Natural killer cell (primary cell): ENCODE measurements around the gene ASNS. TPM values are rescaled to one million over a fixed set of nuclear protein-coding genes. Genes with fewer than 3 reads are reported as not detected.
"Not testable (repeated sequence)": the region's sequence is repeated elsewhere in the genome, so short reads cannot be mapped to it uniquely, and the experiment has no call there.

Experiments
- ATAC-seq, 3 donors: fragments of 150-1000 bp in 2 of 3; fragments of 200-7000 bp in 1 of 3; cut with Tn5 transposase; 1 replicate in 1 of 3; 2 replicates in 2 of 3; pipeline ENCODE4 v1.10.0; 2021; ENCODE audit warnings: mild to moderate bottlenecking in 2 of 3, moderate library complexity in 2 of 3
- DNase-seq, 2 donors: peaks; one replicate each; pipeline versions ENCODE4 v3.0.0 to v3.0.0-alpha.2; 2013 to 2021; ENCODE audit warnings: mixed read lengths in 1 of 2
- H3K27ac ChIP-seq: one replicate; pipeline ENCODE4 v1.5.1; 2013; ENCODE audit warnings: mild to moderate bottlenecking, low read length
- H3K27me3 ChIP-seq: one replicate; pipeline ENCODE4 v1.6.1; 2013; ENCODE audit warnings: low read length; ENCODE audit not compliant: control insufficient read depth, insufficient read depth
- H3K36me3 ChIP-seq: one replicate; pipeline ENCODE4 v1.6.1; 2013; ENCODE audit warnings: low read length; ENCODE audit not compliant: control insufficient read depth, insufficient read depth
- H3K4me1 ChIP-seq: one replicate; pipeline ENCODE4 v1.6.1; 2013; ENCODE audit warnings: low read length; ENCODE audit not compliant: control insufficient read depth, insufficient read depth
- H3K4me3 ChIP-seq: one replicate; pipeline ENCODE4 v1.5.1; 2013; ENCODE audit warnings: low read length
- H3K9me3 ChIP-seq: one replicate; pipeline ENCODE4 v1.6.1; 2013; ENCODE audit warnings: low read length; ENCODE audit not compliant: control insufficient read depth, insufficient read depth
- H3K27ac Mint-ChIP-seq, 2 donors: one replicate each; pipeline ENCODE4 v1.8.0; 2022; ENCODE audit warnings: mild to moderate bottlenecking in 2 of 2, mixed read lengths in 2 of 2, moderate library complexity in 1 of 2
- H3K27me3 Mint-ChIP-seq, 2 donors: one replicate each; pipeline ENCODE4 v1.8.0; 2022; ENCODE audit warnings: low read depth in 2 of 2, mixed read lengths in 2 of 2
- H3K36me3 Mint-ChIP-seq: one replicate; pipeline ENCODE4 v1.8.0; 2022; ENCODE audit warnings: mixed read lengths
- H3K4me1 Mint-ChIP-seq, 2 donors: one replicate each; pipeline ENCODE4 v1.8.0; 2022; ENCODE audit warnings: mixed read lengths in 2 of 2
- H3K4me3 Mint-ChIP-seq: one replicate; pipeline ENCODE4 v1.8.0; 2022; ENCODE audit warnings: mild to moderate bottlenecking, moderate library complexity, mixed read lengths
- H3K9me3 Mint-ChIP-seq, 2 donors: one replicate each; pipeline ENCODE4 v1.8.0; 2022; ENCODE audit warnings: mixed read lengths in 2 of 2
- WGBS: methylation state at CpG from one replicate; pipeline ENCODE4 v1.1.7; 2013; ENCODE audit warnings: missing lambda C conversion rate; ENCODE audit not compliant: insufficient coverage; 5-methylcytosine and 5-hydroxymethylcytosine counted together
- intact Hi-C: fragments of 100-400 bp; cut with micrococcal nuclease; formaldehyde crosslinking; loops from one replicate; pipeline ENCODE4 v1.14.2; 2022
- total RNA-seq, 4 donors: library from RNA; stranded (reverse); fragments of 120-200 nt in 1 of 4; gene quantifications; one replicate each; pipeline versions ENCODE4 v1.2.3 to v1.2.4, GENCODE V29; 2013 to 2022
- TF ChIP-seq, protein P1 (sequence below): fragments of 200-600 bp; IDR thresholded peaks from one replicate; pipeline ENCODE4 v1.8.0; 2022; ENCODE audit warnings: antibody characterized with exemption

ASNS gene, protein sequence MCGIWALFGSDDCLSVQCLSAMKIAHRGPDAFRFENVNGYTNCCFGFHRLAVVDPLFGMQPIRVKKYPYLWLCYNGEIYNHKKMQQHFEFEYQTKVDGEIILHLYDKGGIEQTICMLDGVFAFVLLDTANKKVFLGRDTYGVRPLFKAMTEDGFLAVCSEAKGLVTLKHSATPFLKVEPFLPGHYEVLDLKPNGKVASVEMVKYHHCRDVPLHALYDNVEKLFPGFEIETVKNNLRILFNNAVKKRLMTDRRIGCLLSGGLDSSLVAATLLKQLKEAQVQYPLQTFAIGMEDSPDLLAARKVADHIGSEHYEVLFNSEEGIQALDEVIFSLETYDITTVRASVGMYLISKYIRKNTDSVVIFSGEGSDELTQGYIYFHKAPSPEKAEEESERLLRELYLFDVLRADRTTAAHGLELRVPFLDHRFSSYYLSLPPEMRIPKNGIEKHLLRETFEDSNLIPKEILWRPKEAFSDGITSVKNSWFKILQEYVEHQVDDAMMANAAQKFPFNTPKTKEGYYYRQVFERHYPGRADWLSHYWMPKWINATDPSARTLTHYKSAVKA
- 10 to 100 TPM; 13.4 to 18.8 (median 16.7) TPM for total RNA-seq
- total RNA-seq (2013): 26.4 TPM

- Histone ChIP-seq H3K4me1 (peaks cover 16% of the 10 kb centered on the region), H3K27ac (peak within 1 kb of the TSS; percentile 76), H3K4me3 (peak within 1 kb of the TSS; percentile 68), H3K36me3 (peaks cover 3% of the 10 kb centered on the region), H3K9me3 (no peaks in the 10 kb centered on the region), H3K27me3 (no peaks in the 10 kb centered on the region)
- TF ChIP-seq, protein P1, sequence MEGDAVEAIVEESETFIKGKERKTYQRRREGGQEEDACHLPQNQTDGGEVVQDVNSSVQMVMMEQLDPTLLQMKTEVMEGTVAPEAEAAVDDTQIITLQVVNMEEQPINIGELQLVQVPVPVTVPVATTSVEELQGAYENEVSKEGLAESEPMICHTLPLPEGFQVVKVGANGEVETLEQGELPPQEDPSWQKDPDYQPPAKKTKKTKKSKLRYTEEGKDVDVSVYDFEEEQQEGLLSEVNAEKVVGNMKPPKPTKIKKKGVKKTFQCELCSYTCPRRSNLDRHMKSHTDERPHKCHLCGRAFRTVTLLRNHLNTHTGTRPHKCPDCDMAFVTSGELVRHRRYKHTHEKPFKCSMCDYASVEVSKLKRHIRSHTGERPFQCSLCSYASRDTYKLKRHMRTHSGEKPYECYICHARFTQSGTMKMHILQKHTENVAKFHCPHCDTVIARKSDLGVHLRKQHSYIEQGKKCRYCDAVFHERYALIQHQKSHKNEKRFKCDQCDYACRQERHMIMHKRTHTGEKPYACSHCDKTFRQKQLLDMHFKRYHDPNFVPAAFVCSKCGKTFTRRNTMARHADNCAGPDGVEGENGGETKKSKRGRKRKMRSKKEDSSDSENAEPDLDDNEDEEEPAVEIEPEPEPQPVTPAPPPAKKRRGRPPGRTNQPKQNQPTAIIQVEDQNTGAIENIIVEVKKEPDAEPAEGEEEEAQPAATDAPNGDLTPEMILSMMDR: no peak
- peak within 1 kb of the TSS; percentile 91 for H3K4me3 Mint-ChIP-seq
- DNase-seq (peak; percentile 78 to 90), ATAC-seq (peak; percentile 90 to 96 (median 90))
- no peaks in the 10 kb centered on the region for H3K9me3 Mint-ChIP-seq
- under 1% methylated on average over 58 of the region's 58 CpGs for WGBS
- H3K27ac Mint-ChIP-seq: peak within 1 kb of the TSS; percentile 83 to 85
- intact Hi-C loops: loop anchor here (1.0 to 5.0 kb wide), 2 partner anchors 100 to 755 kb away; partner anchors contain the start of gene SDHAF3
- H3K27me3 Mint-ChIP-seq: no peaks in the 10 kb centered on the region
- peaks cover 18% of the 10 kb centered on the region in 2 donors for H3K4me1 Mint-ChIP-seq
- H3K36me3 Mint-ChIP-seq: no peaks in the 10 kb centered on the region
Measured at GRCh38 chr7:97872025-97872669, at the start of gene ASNS. Gene ASNS (minus strand): TSS chr7:97872408. CDS start chr7:97869156, 3,252 bp downstream.

DNA sequence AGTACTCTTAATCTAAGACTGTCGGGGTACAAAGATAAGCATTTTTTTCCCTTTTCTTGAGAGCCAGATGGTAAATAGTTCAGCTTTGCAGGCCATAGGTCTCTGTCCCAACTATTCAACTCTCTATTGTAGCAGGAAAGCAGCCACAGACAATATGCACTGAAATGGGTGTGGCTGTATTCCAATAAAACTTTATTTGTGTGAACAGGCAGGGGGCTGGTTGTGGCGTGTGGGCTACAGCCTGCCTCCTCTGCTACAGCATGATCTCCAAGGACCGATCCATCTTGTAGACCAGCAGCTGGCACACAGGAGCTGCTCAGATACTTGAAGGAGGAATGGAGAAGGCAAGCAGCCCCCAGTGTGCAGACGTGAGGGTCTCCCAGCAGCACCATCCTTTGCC, 49.0 kb upstream of the ASNS start:
- WGBS: 89% methylated on average over 2 of the region's 4 CpGs
- H3K36me3 ChIP-seq, H3K4me1 ChIP-seq, H3K27me3 ChIP-seq, H3K27ac ChIP-seq, H3K27me3 Mint-ChIP-seq, ATAC-seq, DNase-seq, H3K4me3 ChIP-seq, intact Hi-C loops, H3K27ac Mint-ChIP-seq, H3K36me3 Mint-ChIP-seq, H3K4me1 Mint-ChIP-seq, H3K9me3 ChIP-seq, H3K4me3 Mint-ChIP-seq, H3K9me3 Mint-ChIP-seq: not testable (repeated sequence)

- H3K36me3 Mint-ChIP-seq, ATAC-seq, H3K36me3 ChIP-seq, H3K27me3 ChIP-seq, H3K4me3 Mint-ChIP-seq, H3K4me1 ChIP-seq, H3K27ac Mint-ChIP-seq, DNase-seq, H3K4me3 ChIP-seq, intact Hi-C loops, H3K9me3 Mint-ChIP-seq, H3K27ac ChIP-seq, H3K9me3 ChIP-seq, H3K4me1 Mint-ChIP-seq, H3K27me3 Mint-ChIP-seq: not testable (repeated sequence)
- 87% methylated on average over 3 of the region's 8 CpGs for WGBS
Measured at GRCh38 chr7:97915267-97915666, 43.1 kb upstream of the ASNS start.

GRCh38 chr7:97912294-97912693, 40.1 kb upstream of the ASNS start:
- H3K27ac Mint-ChIP-seq, H3K36me3 Mint-ChIP-seq, DNase-seq, H3K9me3 ChIP-seq, H3K4me1 Mint-ChIP-seq, H3K27me3 Mint-ChIP-seq, H3K27ac ChIP-seq, ATAC-seq, H3K4me3 ChIP-seq, H3K27me3 ChIP-seq, H3K4me1 ChIP-seq, H3K4me3 Mint-ChIP-seq, H3K9me3 Mint-ChIP-seq, H3K36me3 ChIP-seq, intact Hi-C loops: not testable (repeated sequence)
- WGBS: 97% methylated on average over 4 of the region's 5 CpGs

DNA sequence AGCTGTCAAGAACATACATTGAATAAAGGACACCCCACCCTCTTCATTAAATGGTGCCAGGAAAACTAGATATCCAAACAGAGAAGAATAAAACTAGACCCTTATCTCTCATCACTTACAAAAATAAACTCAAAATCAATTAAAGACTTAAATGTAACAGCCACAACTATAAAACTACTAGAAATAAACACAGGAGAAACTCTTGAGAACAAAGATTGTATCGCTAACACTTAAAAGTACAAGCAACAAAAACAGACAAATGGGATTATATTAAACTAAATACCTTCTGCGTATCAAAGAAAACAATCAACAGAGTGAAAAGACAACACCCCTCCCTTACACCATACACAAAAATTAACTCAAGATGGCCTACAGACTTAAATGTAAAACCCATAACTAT, 24.7 kb upstream of the ASNS start:
- H3K4me1 Mint-ChIP-seq, H3K27ac ChIP-seq, ATAC-seq, H3K27me3 ChIP-seq, H3K9me3 Mint-ChIP-seq, H3K4me3 Mint-ChIP-seq, H3K4me1 ChIP-seq, intact Hi-C loops, H3K27me3 Mint-ChIP-seq, H3K4me3 ChIP-seq, H3K36me3 ChIP-seq, H3K9me3 ChIP-seq, H3K27ac Mint-ChIP-seq, DNase-seq, H3K36me3 Mint-ChIP-seq: not testable (repeated sequence)
- no CpG with 5 or more reads among the region's 2 CpGs for WGBS

GRCh38 chr7:97891721-97892120, 19.5 kb upstream of the ASNS start:
- ATAC-seq, H3K27me3 Mint-ChIP-seq, H3K9me3 Mint-ChIP-seq, DNase-seq, intact Hi-C loops, H3K9me3 ChIP-seq, H3K27me3 ChIP-seq, H3K4me3 ChIP-seq, H3K27ac ChIP-seq, H3K36me3 ChIP-seq, H3K36me3 Mint-ChIP-seq, H3K4me1 ChIP-seq, H3K4me1 Mint-ChIP-seq, H3K27ac Mint-ChIP-seq, H3K4me3 Mint-ChIP-seq: not testable (repeated sequence)
- 84% methylated on average over 4 of the region's 4 CpGs for WGBS

DNA sequence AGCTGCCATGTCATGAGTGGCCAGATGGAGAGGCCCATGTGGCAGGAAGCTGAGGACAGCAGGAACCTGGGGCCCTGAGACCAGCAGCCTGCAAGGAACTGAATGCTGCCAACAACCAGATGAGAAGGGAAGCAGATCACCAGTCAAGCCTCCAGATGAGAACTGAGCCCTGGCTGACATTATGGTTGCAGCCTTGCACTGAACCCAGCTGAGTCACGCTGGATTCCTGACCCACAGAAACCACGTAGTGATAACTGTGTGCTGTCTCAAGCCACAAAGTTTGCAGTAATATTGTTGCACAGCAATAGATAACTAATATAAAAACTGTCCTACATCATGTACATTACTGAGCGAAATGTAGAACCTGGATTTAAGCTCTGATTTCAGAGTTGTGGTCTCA, 7.3 kb upstream of the ASNS start:
- H3K4me1 Mint-ChIP-seq, H3K9me3 ChIP-seq, intact Hi-C loops, H3K27ac ChIP-seq, DNase-seq, H3K9me3 Mint-ChIP-seq, H3K27me3 Mint-ChIP-seq, ATAC-seq, H3K36me3 Mint-ChIP-seq, H3K4me1 ChIP-seq, H3K4me3 ChIP-seq, H3K36me3 ChIP-seq, H3K27ac Mint-ChIP-seq, H3K27me3 ChIP-seq, H3K4me3 Mint-ChIP-seq: not testable (repeated sequence)
- WGBS: 17% methylated on average over 1 of the region's 3 CpGs
